Gastroesophageal sphincter (tissue), 4 donors: ENCODE results near the gene TRIM54. TPM values are rescaled to one million over a fixed set of nuclear protein-coding genes. Genes with fewer than 3 reads are reported as not detected.
"Not testable (repeated sequence)": the region's sequence is repeated elsewhere in the genome, so short reads cannot be mapped to it uniquely, and the experiment has no call there.

Source experiments
- ATAC-seq: fragments of 150-250 bp; one replicate; pipeline ENCODE4 v1.9.1; 2016; ENCODE audit warnings: mild to moderate bottlenecking, moderate library complexity
- H3K27ac ChIP-seq, 4 donors: fragments of 200-600 bp; sonication (generic) in 3 of 4; 1 replicate in 3 of 4; 2 replicates in 1 of 4; pipeline ENCODE4 v1.5.1; 2016 to 2019
- H3K27me3 ChIP-seq: fragments of 200-600 bp; sonication (generic); one replicate; pipeline ENCODE4 v1.5.1; 2019
- H3K36me3 ChIP-seq, 2 donors: fragments of 200-600 bp; sonication (generic); one replicate each; pipeline ENCODE4 v1.5.1; 2019; ENCODE audit warnings: control low read depth in 1 of 2
- H3K4me1 ChIP-seq, 3 donors: fragments of 200-600 bp; sonication (generic); 1 replicate in 2 of 3; 2 replicates in 1 of 3; pipeline ENCODE4 v1.5.1; 2016 to 2019; ENCODE audit warnings: control low read depth in 2 of 3
- H3K4me3 ChIP-seq, 2 donors: fragments of 200-600 bp; sonication (generic); one replicate each; pipeline ENCODE4 v1.5.1; 2019; ENCODE audit warnings: mild to moderate bottlenecking in 1 of 2, moderate library complexity in 1 of 2
- H3K9me3 ChIP-seq, 3 donors: fragments of 200-600 bp; sonication (generic); one replicate each; pipeline ENCODE4 v1.5.1; 2017 to 2019; ENCODE audit warnings: control low read depth in 2 of 3
- CTCF ChIP-seq, 4 experiments: fragments of 200-600 bp in 2 of 4; fragments of 450-650 bp in 2 of 4; sonication (generic) in 1 of 4; IDR thresholded peaks; one replicate each; pipeline ENCODE4 v1.5.1; 2017 to 2019; ENCODE audit warnings: antibody characterized with exemption in 4 of 4, mild to moderate bottlenecking in 2 of 4, moderate library complexity in 2 of 4
- EP300 ChIP-seq: sonication (generic); formaldehyde crosslinking; IDR thresholded peaks from one replicate; pipeline ENCODE4 v1.6.1; 2017; ENCODE audit warnings: antibody characterized with exemption, mild to moderate bottlenecking
- POLR2A ChIP-seq, 2 donors: fragments of 450-650 bp; IDR thresholded peaks; one replicate each; pipeline ENCODE4 v1.6.1; 2017; ENCODE audit warnings: antibody characterized with exemption in 2 of 2, mild to moderate bottlenecking in 2 of 2, moderate library complexity in 1 of 2
- POLR2AphosphoS5 ChIP-seq: sonication (generic); formaldehyde crosslinking; IDR thresholded peaks from one replicate; pipeline ENCODE4 v1.6.1; 2017; ENCODE audit warnings: antibody characterized with exemption
- WGBS, 2 donors: methylation state at CpG; one replicate each; pipeline ENCODE4 v1.1.5; 2018; ENCODE audit warnings: low coverage in 1 of 2; 5-methylcytosine and 5-hydroxymethylcytosine counted together
- total RNA-seq, 4 donors: library from RNA; depleted of rRNA; stranded (reverse); fragments of >200 nt; gene quantifications; one replicate each; pipeline ENCODE4 v1.1.0, GENCODE V29; 2016

The TRIM54 gene
- total RNA-seq, 4 donors from 2014 or later: 0.15 to 0.31 TPM; not detected in 2

- no peak overlapping the region for H3K4me3 ChIP-seq
- no peaks in the 10 kb centered on the region for H3K9me3 ChIP-seq
- H3K36me3 ChIP-seq: peaks cover 0 to 18% of the 10 kb centered on the region in 2 donors
- TF ChIP-seq POLR2AphosphoS5 (no peak), CTCF (IDR thresholded peaks at IDR 0.05) (no peak), EP300 (no peak), POLR2A (IDR thresholded peaks at IDR 0.05) (no peak)
- H3K4me1 ChIP-seq: peaks cover 0 to 32% (median 4%) of the 10 kb centered on the region in 3 donors
- no peaks in the 10 kb centered on the region for H3K27me3 ChIP-seq
- ATAC-seq: no peak
- 82 to 84% methylated on average over 5 to 7 of the region's 7 CpGs for WGBS, 2 donors
- H3K27ac ChIP-seq: no peak overlapping the region
Measured at GRCh38 chr2:27350106-27350693, 68.0 kb downstream of the TRIM54 start.

- no peak for ATAC-seq
- H3K36me3 ChIP-seq: peaks cover 0 to 18% of the 10 kb centered on the region in 2 donors
- WGBS, 2 donors: 77 to 82% methylated on average over 5 to 6 of the region's 6 CpGs
- no peak for TF ChIP-seq POLR2AphosphoS5
- no peak for TF ChIP-seq CTCF (IDR thresholded peaks at IDR 0.05)
- no peak for TF ChIP-seq POLR2A (IDR thresholded peaks at IDR 0.05)
- TF ChIP-seq EP300: no peak
- H3K9me3 ChIP-seq: no peaks in the 10 kb centered on the region
- H3K27me3 ChIP-seq: no peaks in the 10 kb centered on the region
- H3K4me1 ChIP-seq: peaks cover 3 to 42% (median 9%) of the 10 kb centered on the region in 3 donors
- no peak overlapping the region for H3K27ac ChIP-seq
- H3K4me3 ChIP-seq: no peak overlapping the region
Measured at GRCh38 chr2:27351802-27352598, 69.8 kb downstream of the TRIM54 start.

GRCh38 chr2:27353386-27353761, 71.1 kb downstream of the TRIM54 start:
- not testable (repeated sequence) for ATAC-seq, H3K27me3 ChIP-seq, H3K27ac ChIP-seq, H3K4me3 ChIP-seq, H3K9me3 ChIP-seq
- H3K36me3 ChIP-seq: peaks cover 0 to 13% of the 10 kb centered on the region in 2 donors
- H3K4me1 ChIP-seq: peaks cover 3 to 49% (median 18%) of the 10 kb centered on the region in 3 donors
- WGBS, 2 donors: 91 to 97% methylated on average over 5 of the region's 5 CpGs

- Histone ChIP-seq H3K9me3 (no peaks in the 10 kb centered on the region), H3K27ac (no peak overlapping the region), H3K4me1 (peaks cover 3 to 51% (median 18%) of the 10 kb centered on the region in 3 donors), H3K4me3 (no peak overlapping the region), H3K27me3 (no peaks in the 10 kb centered on the region), H3K36me3 (peaks cover 0 to 10% of the 10 kb centered on the region in 2 donors)
- no peak for TF ChIP-seq POLR2A (IDR thresholded peaks at IDR 0.05)
- TF ChIP-seq CTCF (IDR thresholded peaks at IDR 0.05): no peak
- TF ChIP-seq EP300: no peak
- no peak for TF ChIP-seq POLR2AphosphoS5
- WGBS, 2 donors: 72 to 75% methylated on average over 2 to 5 of the region's 7 CpGs
- no peak for ATAC-seq
Measured at GRCh38 chr2:27353762-27354596, 71.8 kb downstream of the TRIM54 start.

- 83 to 92% methylated on average over 3 to 7 of the region's 7 CpGs for WGBS, 2 donors
- no peak for ATAC-seq
- Histone ChIP-seq H3K27me3 (no peaks in the 10 kb centered on the region), H3K4me3 (no peak overlapping the region), H3K9me3 (no peaks in the 10 kb centered on the region), H3K27ac (no peak overlapping the region), H3K36me3 (peaks cover 0 to 10% of the 10 kb centered on the region in 2 donors), H3K4me1 (peaks cover 3 to 51% (median 18%) of the 10 kb centered on the region in 3 donors)
- TF ChIP-seq POLR2A (IDR thresholded peaks at IDR 0.05) (no peak), EP300 (no peak), CTCF (IDR thresholded peaks at IDR 0.05) (no peak), POLR2AphosphoS5 (no peak)
Measured at GRCh38 chr2:27354597-27354927, 72.3 kb downstream of the TRIM54 start.
